GM19467 (cell line): ENCODE data around the gene SLC25A51.
"Not testable (repeated sequence)": the region's sequence is repeated elsewhere in the genome, so short reads cannot be mapped to it uniquely, and the experiment has no call there.

Source experiments
- ATAC-seq: cut with Tn5 transposase; IDR thresholded peaks from one replicate; pipeline ENCODE4 v1.9.1; 2021; ENCODE audit warnings: mild to moderate bottlenecking, moderate library complexity; ENCODE audit not compliant: unreplicated experiment

The SLC25A51 gene

DNA sequence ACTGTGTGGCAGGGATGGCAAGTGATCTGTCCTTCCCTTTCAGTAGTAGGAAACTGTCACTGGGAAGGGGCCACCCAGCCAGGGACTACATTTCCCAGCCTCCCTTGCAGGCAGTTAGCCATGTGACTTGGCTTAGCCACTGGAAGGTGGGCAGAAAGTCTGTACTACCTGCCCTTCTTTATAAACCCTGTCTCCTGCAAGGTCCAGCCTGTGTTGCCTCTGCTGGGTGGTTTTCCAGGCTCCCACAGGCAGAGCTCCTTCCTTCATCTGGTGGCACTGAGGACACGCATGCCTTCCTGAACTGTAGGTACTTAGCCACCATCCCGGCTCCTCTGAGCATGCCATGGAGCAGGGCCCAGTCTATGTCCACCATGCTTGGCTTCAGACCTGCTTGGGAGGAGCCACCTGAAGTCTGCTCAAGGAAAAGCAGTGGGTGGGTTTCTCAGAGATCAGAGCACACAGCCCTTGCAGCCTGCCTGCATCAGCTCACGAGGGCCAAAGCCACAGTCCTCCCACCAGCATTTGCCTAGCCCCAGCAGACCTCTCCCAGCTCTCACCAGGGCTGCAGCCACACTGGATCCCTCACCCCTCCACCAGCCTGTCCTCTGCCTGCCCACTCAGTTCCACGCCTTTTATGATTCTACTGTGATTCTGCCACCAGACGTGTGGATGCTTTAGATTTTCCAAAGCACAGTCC, 16.7 kb upstream of the SLC25A51 start:
- ATAC-seq: no peak

DNA sequence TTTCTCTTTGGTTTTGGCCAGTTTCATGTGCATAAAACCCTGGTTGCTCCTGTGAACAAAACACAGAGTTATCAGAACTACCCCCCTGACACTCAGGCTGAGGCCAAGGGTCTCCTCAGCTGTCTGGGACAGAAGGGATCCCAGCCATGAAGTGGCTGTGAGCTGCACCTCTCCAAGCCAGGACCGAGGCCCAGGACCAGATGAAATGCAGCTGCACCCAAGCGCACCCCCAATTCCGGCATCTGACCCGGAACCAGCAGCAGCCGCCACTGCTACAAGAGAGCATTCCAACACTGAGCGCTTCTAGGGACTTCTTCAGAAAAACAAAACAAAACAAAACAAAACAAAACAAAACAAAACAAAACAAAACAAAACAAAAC, 16.0 kb upstream of the SLC25A51 start:
- ATAC-seq: no peak

DNA sequence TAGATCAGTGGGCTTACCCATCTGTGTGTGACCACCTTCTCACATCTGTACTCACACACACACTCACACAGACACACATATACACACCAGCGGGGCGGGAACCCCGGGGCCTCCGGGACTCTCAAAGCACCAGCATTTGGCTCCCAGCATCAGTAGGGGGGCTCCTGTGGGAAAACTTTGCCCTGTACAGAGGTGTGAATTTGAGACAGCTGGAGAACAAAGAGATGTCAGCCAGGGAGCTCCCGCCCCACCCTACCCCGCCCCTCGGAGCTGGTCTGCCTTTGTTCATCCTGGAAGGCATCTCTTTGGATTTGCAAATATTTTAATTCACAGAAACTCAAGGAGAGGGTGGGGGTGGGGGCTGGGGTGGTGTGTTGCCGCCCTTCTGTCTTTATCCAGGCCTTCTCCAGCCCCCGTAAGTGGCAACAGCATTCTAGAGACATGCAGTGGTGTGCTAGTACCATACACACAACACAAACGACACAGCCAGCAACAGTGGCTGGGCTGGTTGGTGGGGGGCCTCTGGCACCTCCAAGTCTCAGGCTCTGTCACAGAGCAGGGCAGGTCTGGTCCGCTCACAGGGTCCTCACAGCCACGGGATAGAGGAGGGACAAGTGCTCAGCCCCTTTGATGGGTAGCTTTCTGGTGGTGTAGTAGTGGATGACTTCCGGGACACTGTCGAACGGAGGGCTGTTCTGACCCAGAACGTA, 15.5 kb upstream of the SLC25A51 start:
- no peak for ATAC-seq

DNA sequence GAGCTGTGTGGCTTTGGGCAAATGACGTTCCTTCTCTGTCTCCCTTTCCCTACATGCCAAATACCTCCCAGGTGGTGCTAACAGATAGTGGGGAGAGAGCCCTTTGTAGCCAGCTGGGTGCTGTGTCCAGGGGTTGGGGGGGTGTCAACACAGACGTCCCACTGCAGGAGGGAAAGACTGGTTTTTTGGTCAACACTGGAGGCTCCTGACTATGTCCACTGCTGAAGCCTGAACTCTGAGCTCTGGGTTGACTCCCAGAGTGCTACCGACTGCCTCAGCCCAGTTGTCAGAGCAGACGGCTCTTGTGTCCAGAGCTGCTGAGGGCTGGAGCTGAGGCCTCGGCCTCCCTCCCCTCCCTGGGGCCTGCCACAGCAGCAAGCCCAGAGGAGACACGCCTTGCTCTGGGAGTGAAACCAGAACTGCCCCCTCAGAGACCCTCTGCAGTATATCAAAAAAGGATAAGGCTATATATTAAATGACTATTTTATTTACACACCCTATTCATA, 14.8 kb upstream of the SLC25A51 start:
- ATAC-seq: no peak

DNA sequence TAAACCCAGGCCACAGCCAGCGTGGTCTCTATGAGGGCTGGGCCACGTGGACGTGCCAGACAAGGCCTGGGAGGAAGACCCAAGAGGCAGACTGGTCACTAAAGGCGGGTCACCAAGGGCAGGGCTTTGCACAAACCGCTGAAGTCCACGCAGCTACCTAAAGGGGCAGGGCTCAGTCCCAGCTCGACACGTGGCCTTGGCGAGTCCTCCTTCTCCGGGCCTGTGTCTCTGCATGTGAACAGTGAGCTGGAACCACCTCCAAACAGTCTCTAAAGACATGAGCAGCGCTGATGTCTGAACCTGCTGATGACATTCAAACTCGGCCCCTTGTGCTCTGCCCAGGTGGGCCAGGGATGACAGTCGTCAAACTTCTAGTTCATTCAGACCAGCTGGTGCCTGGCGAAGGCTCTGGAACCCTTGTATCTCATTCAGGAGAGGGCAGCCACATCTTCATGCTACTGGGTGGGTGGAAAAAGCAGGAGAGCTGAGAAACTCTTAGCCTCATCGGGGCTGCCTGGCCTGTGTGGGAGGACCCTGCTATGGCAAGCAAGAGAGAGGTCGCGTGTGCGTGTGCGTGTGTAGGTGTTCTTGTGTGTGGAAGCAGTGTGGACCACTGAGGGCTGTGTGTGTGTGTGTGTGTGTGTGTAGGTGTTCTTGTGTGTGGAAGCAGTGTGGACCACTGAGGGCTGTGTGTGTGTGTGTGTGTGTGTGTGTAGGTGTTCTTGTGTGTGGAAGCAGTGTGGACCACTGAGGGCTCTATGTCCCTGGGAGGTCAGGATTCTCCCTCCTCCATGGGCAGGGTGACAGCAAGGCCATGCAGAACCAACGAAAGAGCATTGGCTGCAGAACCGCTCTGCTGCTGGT, 14.1 kb upstream of the SLC25A51 start:
- no peak for ATAC-seq

DNA sequence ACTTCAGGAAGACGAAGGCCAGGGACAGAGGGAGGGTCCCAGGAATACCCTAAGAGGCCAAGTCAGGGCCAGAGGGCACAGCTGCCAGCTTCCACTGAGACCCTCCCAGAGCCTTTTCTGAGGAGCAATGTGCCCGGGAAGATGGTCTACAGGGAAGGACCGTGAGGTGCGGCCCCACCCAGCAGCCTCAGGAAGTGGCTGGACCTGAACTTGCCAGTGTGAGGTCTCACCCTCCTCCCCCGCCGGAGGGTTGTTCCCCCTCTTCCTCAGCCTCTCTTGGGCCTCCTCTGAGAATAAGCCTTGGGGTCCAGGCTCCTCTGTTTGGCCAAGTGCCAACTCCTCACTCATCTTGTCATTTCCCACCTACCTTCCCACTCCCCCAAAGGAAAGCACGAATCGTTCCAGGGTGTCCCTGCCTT, 13.4 kb upstream of the SLC25A51 start:
- ATAC-seq: no peak

DNA sequence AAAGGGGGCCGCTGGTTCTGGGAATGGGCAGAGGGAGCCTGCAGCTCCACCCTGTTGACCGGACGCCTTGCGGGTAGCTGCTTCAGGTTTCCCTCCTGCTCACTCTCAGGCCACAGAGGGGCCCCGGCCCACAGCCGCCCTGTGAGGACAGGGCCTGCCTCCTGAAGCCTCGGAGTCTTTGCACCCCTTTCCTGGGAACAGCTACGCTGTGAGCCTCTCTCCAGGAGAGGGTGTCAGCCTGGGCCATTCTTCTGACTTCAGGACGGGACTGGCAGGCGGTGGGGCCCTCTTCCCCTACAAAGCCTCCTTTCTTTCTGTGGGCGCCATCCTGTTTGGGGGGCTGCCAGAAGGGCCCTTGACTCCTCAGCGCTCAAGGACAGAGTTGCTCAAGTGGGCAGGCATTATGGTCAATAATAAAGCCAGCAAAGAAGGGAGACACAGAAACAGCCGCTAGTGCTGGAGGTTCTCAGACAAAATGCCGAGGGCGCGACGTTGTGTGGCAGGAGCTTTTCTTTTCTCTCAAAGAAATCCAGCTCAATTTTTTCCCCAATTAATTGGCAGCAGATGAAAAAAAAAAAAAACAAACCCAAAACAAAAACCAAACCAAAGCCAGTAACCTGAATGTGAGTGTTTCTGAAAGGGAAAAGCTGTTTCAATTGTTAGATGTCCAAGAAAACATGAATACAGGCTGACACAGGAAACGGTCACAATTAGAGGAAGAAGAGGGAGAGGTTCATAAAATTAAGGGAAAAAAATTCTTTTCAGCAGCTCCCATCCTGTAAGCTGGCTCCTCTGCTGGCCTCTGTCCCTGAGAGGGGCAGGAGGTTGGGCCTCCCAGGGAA, 12.8 kb upstream of the SLC25A51 start:
- no peak for ATAC-seq

DNA sequence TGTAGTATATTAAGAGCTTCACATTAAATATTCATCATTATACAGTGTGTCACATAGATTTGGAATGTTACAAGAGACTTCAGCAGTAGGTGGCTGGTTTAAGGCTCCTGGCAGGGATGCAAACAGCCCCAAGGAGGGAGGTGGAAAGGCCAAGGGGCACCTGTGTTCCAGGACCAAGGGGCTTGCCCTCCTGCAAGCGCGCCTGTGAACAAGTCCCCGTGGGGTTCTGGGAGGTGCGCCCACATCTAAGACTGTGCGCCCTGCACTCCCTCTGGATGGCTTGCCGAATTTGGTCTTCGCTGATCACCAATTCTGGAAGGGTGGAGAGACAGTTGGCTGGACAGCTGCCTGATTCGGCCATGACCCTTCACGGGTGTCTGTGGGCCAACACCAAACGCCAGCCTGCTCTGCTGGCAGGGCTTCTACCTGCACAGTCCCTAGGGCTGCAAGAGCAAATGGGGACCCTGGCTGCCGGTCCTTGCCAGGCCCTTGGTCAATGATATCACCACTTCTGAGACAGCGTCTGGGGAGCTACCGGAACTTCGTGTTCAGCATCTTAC, 12.1 kb upstream of the SLC25A51 start:
- no peak for ATAC-seq

DNA sequence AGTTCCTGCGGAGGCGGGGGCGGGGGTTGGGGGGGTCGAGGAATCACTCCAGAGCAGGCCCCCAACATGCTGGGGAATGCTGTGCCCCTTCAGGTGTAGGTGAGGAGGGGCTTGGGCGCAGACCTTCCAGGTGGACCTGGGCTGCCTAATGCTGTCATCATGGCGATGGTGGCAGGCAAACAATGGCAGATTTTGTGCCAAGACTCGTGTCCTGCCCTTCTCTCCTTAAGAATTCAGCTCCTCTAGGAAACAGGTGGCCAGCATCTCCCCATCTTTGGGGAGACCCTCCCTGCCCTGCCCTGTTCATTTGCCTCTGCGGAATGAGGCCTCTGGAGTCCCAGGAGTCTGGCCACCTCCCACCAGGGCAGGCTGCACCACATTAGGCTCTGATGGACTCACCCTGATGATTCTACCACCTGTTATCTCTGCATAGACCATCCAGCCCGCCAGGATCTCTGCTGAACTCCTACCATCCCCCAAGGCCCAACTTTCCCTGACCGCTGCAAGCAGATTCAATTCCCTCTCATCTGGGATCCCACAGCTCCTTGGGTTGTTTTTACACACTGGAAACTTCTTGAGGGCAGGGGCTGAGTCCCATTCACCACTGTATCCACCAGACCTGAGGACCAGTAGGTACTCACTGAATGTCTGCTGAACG, 10.9 kb upstream of the SLC25A51 start:
- no peak for ATAC-seq

DNA sequence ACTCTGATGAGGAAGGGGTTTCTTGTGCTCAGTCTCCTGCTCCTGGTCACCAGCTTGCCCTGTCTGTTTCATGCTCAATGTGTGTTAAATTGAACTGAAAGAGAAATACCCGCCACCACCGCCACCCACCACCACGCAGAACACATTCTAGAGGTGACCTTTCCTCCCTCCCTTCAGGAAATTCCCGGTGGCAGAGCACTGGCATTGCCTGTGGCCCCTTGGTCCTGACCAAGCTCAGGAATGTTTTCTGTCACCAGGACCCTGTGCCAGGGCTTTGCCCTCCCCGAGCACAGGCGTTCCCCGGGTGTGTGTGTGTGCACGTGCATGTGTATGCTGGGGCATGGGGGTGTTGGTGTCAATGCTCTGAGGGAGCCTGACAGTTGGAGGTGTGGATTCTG, 10.2 kb upstream of the SLC25A51 start:
- no peak for ATAC-seq

DNA sequence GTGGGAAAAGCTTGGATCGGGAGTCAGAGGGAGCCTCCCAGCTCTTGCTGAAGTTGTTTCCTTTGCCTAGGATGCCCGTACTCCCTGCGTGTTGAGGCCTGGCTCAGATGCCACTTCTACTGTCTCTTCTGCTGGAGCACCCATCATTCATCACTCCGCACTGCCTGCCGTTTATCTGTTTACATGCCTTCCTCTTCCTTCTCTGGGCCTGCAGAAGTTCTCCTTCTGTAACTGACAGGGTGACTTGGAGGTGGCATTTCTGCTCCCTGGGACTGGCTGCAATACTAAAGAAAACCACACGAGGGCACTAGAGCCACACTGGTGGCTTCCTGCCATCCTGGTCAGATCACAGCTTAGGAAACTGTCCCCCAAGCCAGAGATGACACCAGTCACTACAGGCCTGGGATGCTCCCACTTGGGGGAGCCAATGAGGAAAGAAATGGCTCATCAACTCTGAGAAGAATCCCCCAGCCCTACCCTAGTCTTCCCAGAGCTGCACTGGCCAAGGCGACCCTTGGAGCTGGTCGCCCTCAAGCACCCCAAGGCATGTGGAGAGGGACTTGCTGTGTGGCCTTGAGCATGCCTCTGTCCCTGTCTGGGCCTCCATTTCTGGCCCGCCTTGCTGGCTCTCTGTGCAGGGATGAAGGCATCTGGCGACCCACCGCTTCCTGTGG, 9.7 kb upstream of the SLC25A51 start:
- no peak for ATAC-seq

DNA sequence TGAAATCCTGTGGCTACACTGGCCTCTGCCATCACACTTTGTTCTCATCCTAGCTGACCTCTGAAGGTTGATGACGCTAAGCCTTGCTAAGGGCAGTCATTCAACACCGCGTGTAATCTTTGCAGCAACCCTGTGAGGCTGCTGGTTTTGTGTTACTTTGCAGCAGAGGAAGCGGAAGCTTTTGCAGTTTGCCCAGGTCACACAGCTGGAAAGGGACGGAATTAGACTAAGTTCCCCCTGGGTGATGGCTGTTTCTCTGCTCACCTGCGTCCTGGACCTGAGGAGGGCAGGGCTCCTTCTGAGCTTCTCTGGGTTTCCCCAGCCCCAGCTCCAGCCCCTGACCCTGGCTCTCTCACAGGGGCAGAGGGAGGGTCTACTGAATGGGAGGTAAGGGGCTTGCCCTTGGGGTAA, 7.3 kb upstream of the SLC25A51 start:
- no peak for ATAC-seq

DNA sequence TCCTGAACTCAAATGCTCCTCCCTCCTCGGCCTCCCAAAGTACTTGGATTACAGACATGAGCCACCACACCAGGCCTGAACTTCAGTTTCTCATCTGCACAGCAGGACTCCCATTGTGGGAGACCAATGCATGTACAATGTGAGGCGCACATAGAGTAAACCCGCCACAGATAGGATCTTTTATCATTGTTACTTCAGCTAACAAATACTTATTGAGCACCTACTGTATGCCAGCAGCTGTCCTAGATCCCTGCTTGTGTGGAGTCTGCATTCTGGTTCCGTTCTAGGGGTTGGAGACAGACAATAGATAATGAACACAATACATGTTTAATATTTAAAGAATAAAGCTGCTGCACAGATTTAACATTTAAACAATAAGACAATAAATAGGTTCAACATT, 6.3 kb upstream of the SLC25A51 start:
- ATAC-seq: no peak

DNA sequence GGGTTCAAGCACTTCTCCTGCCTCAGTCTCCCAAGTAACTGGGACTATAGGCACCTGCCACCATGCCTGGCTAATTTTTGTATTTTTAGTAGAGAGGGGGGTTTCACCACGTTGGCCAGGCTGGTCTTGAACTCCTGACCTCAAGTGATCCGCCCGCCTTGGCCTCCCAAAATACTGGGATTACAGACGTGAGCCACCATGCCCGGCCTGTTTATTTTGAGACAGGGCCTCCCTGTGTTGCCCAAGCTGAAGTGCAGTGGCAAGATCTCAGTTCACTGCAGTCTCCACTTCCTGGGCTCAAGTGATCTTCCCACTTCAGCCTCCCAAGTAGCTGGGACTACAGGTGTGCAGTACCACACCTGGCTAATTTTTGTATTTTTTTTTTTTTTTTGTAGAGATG, 5.9 kb upstream of the SLC25A51 start:
- ATAC-seq: not testable (repeated sequence)

DNA sequence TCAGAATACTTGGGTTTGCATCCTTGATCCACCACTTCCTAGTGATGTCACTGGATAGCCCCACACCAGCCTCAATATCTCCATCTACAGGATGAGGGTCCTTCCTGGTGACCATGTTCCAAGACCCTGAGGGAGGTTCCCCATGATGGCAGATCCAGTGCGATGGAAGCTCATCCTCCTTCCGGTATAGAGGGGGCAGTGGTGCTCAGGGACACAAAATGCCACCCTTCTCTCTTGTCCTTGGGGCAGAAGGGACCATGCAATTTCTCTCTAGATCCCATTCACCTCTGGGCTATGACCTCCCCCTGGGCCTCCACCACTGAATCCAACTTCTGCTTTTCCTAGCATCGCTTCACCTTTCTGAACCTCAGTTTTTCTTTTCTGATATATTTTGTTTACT, 5.4 kb upstream of the SLC25A51 start:
- ATAC-seq: no peak

DNA sequence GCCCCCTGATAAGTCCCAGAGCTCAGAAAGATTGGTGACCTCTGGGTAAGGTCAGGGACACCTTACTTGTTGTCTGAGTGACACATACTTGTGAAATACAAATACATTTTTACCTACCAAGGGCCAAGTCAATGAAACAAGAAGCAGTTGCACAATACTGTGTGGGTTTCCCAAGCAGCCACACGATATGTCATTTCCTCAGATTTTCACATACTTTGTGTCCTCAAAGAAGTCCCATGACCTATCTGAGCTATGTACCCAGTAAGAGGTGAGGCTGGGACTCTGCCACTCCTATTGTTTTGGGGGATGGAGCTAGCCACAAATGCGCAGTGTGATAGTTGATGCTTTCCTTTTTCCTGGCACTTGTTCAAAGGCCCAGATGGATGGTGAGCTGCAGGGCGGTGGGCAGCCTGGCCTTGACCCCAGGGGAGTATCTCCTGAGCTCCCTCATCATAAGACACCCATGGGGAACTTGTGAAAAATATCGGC, 4.8 kb upstream of the SLC25A51 start:
- no peak for ATAC-seq

DNA sequence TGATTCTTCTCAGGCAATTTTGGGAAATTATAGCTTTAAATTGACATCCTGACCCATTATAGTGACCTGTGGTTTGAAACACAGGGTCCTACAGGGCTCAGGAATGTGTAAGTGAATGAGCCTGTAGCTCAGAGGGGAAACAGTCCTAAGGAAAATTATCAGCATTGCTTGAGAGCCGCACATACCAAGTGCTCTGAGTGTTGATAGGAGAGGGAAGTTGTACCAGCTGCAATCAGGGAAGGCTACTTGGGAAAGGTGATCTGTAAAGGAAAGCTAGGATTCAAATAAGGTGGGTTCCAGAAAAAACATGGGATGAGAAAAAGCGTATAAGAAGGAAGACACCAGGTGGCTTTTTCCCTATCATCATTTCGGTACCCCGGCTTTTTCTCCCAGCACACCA, 4.4 kb upstream of the SLC25A51 start:
- no peak for ATAC-seq

DNA sequence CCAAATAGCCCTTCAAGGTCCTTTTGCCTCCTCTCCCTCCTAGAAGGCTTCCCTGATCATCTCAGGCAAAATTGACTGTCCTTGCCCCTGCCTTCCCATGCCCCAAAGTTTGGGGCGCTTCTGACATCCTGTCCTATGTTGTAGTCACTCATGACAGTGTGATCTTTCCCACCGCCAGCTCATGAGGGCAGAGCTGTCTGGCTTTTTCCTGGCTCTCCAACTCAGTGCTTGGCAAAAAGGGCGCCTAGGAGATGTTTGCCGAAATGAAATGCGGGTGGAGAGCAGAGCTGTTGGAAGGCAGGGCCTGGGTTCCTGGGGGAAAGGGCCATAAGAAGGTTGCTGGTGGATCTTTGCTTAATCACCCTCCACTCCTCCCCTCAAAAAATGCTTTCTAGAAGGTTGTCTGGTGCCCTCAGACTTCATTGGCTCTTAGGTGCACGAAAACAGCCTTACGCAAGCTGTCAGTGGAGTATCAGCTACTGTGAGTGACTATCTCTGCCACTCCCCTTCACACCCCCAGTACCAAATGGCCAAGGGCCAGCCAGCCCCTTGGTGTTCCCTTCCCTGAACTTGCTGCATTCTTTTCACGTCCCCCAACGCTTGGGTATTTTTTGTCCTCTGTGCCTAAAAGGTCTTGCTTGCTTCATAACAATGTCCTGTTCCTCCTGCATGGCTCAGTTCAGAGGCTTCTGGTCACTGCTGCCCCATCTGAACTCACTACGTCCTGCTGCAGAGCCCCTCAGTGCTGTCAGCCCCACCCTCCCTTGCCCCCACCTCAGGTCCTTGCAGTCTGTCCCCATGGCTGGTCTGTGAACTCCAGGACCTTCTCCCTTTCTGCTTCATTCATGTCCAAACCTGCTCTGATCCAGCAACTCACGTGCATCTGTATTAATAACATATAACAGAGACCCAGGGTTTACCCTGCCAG, 2.6 kb upstream of the SLC25A51 start:
- ATAC-seq: no peak
